Bronchial epithelial cell (primary cell): ENCODE data around the gene MGAT4C. TPM values are rescaled to one million over a fixed set of nuclear protein-coding genes. Genes with fewer than 3 reads are reported as not detected.

Experiments used
- DNase-seq: peaks from one replicate; pipeline ENCODE4 v3.0.0-alpha.2; 2010; ENCODE audit warnings: low read depth
- FAIRE-seq: peaks from 2 replicates; lab custom pipeline; 2011; peaks lifted over from hg19 to GRCh38; lab: Jason Lieb, UNC
- H3K27me3 ChIP-seq: 2 replicates; pipeline ENCODE4 v1.5.1; 2011; ENCODE audit warnings: low read length; ENCODE audit not compliant: control insufficient read depth, insufficient read depth
- H3K36me3 ChIP-seq: 2 replicates; pipeline ENCODE4 v1.5.1; 2011; ENCODE audit warnings: low read length; ENCODE audit not compliant: control insufficient read depth, insufficient read depth
- H3K4me3 ChIP-seq: 2 replicates; pipeline ENCODE4 v1.5.1; 2011; ENCODE audit warnings: mild to moderate bottlenecking, low read depth, low read length, control low read depth
- CTCF ChIP-seq: IDR thresholded peaks from 2 replicates; pipeline ENCODE4 v1.5.1; 2011; ENCODE audit warnings: mild to moderate bottlenecking, moderate library complexity, low read length, control low read depth, inconsistent platforms; ENCODE audit not compliant: insufficient read depth, severe bottlenecking
- total RNA-seq: library from RNA; depleted of rRNA; stranded (reverse); fragments of >200 nt; gene quantifications from 2 replicates; pipeline ENCODE4 v1.2.1, GENCODE V29; 2014

Gene MGAT4C
- total RNA-seq, 1 donor from 2014 or later: 0.26 TPM

GRCh38 chr12:86260183-86260582, 4.0 kb upstream of the MGAT4C start:
- H3K27me3 ChIP-seq: no peaks in the 10 kb centered on the region
- no peak for TF ChIP-seq CTCF
- no peak for FAIRE-seq
- no peak overlapping the region for H3K4me3 ChIP-seq
- DNase-seq: no peak
- H3K36me3 ChIP-seq: no peaks in the 10 kb centered on the region

DNA sequence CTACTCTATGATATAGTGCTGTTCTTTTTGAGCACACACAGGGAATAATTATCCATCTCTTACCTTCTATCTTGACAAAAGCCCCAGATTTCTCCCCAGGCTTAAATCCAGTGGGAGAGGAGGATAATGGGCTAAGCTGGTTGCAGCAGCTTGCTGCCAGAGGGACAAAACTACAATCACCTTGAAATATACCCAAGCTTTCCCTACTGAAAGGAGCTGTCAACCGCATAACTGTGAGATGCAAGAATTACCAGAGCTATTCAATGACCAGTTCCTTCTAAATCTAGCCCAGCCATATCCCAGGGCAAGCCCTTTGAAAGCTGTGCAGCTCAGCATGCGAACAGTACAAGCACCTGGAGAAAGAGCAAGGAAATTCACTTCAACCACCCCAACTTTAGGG, 943 bp upstream of the MGAT4C start:
- H3K4me3 ChIP-seq: no peak overlapping the region
- H3K27me3 ChIP-seq: no peaks in the 10 kb centered on the region
- H3K36me3 ChIP-seq: no peaks in the 10 kb centered on the region
- TF ChIP-seq CTCF: no peak
- FAIRE-seq (no peak), DNase-seq (no peak)

- Histone ChIP-seq H3K27me3 (no peaks in the 10 kb centered on the region), H3K4me3 (no peak overlapping the region), H3K36me3 (no peaks in the 10 kb centered on the region)
- TF ChIP-seq CTCF: no peak
- no peak for FAIRE-seq
- DNase-seq: no peak
Observed at GRCh38 chr12:86254399-86255107, 1.6 kb downstream of the MGAT4C start.

- Histone ChIP-seq H3K36me3 (no peaks in the 10 kb centered on the region), H3K4me3 (no peak overlapping the region), H3K27me3 (no peaks in the 10 kb centered on the region)
- FAIRE-seq (no peak), DNase-seq (peak; percentile 31)
- TF ChIP-seq CTCF: no peak
Observed at GRCh38 chr12:86249851-86250250, 6.3 kb downstream of the MGAT4C start.

GRCh38 chr12:86249276-86249675, 6.9 kb downstream of the MGAT4C start:
- Histone ChIP-seq H3K4me3 (no peak overlapping the region), H3K27me3 (no peaks in the 10 kb centered on the region), H3K36me3 (no peaks in the 10 kb centered on the region)
- no peak for TF ChIP-seq CTCF
- FAIRE-seq (no peak), DNase-seq (no peak)

DNA sequence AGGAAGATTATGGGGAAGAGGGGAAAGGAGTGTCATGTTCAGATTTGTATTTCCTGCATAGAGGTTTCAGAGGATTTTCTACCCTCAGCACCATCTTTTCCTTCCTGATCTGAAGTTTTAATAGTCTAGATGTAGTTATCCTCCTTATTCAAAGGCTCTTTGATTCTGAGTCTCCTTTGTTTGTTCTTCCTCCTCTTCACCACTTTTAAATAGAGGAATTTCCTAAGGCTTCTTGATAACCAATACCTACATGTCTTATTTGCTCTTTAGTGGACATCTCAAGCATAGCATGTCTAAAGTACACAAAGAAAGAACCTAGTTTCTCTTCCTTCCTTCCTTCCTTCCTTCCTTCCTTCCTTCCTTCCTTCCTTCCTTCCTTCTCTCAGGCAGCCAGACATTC, 8.3 kb downstream of the MGAT4C start:
- Histone ChIP-seq H3K4me3 (no peak overlapping the region), H3K27me3 (no peaks in the 10 kb centered on the region), H3K36me3 (no peaks in the 10 kb centered on the region)
- TF ChIP-seq CTCF: no peak
- no peak for DNase-seq
- no peak for FAIRE-seq
